GM06990 (cell line): ENCODE data around the gene CCDC7.
"Not testable (repeated sequence)": the region's sequence is repeated elsewhere in the genome, so short reads cannot be mapped to it uniquely, and the experiment has no call there.

Source experiments
- DNase-seq: peaks from one replicate; pipeline ENCODE4 v3.0.0-alpha.2; 2011; ENCODE audit not compliant: insufficient read length; ENCODE audit errors: extremely low read depth
- H3K27me3 ChIP-seq: replicated peaks from 2 replicates; pipeline ENCODE4 v1.6.0; 2011; ENCODE audit warnings: low read length; ENCODE audit not compliant: control insufficient read depth, insufficient read depth
- H3K36me3 ChIP-seq: 2 replicates; pipeline ENCODE4 v1.5.1; 2011; ENCODE audit warnings: low read length; ENCODE audit not compliant: control insufficient read depth, insufficient read depth
- H3K4me3 ChIP-seq: replicated peaks from 2 replicates; pipeline ENCODE4 v1.5.1; 2011; ENCODE audit warnings: low read depth, mild to moderate bottlenecking, control low read depth, low read length
- CTCF ChIP-seq: IDR thresholded peaks from 2 replicates; pipeline ENCODE4 v1.5.1; 2011; ENCODE audit warnings: low read length, control low read depth, mild to moderate bottlenecking, inconsistent platforms; ENCODE audit not compliant: insufficient read depth, poor library complexity, severe bottlenecking

CCDC7 gene

DNA sequence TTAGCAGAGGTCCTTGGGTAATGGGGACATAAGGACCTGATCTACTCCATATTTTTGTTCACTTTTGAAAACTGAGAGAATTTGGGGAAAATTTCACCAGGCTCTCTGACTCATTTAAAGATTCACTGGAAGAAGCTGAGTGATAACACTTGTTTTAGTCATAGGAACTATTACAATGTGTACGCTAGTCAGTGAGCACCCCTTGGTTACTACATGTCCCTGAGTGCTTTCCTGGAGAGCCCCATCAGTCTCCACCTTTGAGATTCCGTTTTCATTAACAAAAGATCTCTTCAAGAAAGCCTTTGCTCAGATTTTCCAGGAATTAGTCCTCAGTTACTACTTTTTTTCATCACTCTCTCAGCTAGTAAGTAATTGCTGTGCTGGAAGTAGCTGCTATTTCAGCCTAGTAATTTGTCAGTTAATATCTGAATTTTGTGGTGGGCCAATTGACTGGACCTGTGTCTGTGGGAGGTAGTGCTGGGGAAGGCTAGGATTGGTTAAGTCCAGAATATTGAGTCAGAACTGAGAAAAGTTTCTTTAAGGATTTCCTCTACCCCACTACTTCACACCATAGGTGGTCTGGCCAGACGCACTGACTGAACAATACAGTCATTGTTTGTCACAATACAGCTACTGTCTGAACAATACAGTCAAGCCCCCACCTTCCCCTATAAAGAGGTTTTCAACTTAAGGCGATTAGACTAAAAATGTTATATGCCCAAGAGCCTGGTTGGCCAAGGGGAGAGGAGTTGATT, 235.0 kb downstream of the CCDC7 start:
- no peak for TF ChIP-seq CTCF
- no peak for DNase-seq
- Histone ChIP-seq H3K36me3 (no peaks in the 10 kb centered on the region), H3K27me3 (no peaks in the 10 kb centered on the region), H3K4me3 (no peak overlapping the region)

- DNase-seq, result no peak
- Histone ChIP-seq H3K36me3 (no peaks in the 10 kb centered on the region), H3K4me3 (no peak overlapping the region), H3K27me3 (no peaks in the 10 kb centered on the region)
- TF ChIP-seq CTCF, result no peak
Observed at GRCh38 chr10:32684291-32684690, 238.4 kb downstream of the CCDC7 start.

DNA sequence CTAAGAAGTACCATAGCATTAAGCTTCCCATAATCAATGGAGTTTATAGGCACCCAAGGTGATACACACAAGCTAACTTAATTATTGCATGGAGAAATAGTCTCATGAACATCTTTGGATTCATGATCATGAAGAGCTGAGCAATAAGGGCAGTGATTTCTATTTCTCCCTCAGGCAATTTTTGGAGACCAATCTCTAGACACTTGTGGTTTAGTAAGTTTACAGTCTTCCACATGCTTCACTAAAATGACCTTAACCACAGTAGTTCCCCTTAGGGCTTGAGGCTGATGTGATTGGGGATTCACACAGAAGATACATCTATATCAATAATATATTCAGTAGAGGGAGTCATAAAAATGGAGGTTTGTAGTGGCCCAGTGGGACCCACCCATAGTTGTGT, 241.2 kb downstream of the CCDC7 start:
- no peak for TF ChIP-seq CTCF
- Histone ChIP-seq H3K4me3 (no peak overlapping the region), H3K27me3 (no peaks in the 10 kb centered on the region), H3K36me3 (no peaks in the 10 kb centered on the region)
- no peak for DNase-seq

DNA sequence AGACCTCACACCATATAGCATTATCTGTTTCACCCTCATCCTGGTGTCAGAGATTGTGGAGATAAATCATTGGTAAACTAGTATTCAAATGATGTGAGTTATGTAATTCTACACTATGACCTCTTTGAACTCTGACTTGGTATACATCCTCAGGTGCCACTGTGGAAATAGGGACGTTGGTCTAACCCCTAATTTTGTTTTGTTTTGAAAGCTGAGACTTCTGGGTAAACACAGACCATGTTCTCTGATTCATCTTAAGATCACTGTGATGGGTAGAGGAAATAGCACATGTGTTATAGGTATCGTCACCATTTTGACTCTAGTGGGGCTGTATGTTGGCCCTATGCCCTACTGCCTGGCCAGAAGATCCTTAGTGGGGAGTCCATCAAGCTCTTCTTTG, 241.6 kb downstream of the CCDC7 start:
- H3K27me3 ChIP-seq, result no peaks in the 10 kb centered on the region
- TF ChIP-seq CTCF, result no peak
- no peak overlapping the region for H3K4me3 ChIP-seq
- DNase-seq, result no peak
- no peaks in the 10 kb centered on the region for H3K36me3 ChIP-seq

DNA sequence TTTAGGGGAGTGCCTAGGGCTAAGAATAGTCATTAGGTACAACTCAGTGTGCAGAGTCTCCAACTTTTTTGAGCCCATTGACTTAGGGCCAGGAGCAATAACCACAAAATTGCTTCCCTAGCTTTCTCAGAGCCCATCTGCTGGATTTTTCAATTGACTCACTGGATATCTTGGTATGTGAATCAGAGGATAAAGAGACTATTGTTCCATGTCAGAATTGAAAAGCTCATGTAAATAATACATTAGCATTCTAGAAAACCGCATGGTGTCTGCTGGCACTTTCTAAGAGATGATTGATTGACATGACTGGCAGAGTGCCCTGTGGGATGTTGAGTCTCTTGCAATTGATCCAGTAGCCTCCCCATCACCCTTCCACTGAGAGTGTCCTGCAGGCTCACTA, 246.2 kb downstream of the CCDC7 start:
- no peak overlapping the region for H3K4me3 ChIP-seq
- H3K36me3 ChIP-seq, result no peaks in the 10 kb centered on the region
- no peaks in the 10 kb centered on the region for H3K27me3 ChIP-seq
- no peak for DNase-seq
- TF ChIP-seq CTCF, result no peak

- no peak for TF ChIP-seq CTCF
- Histone ChIP-seq H3K4me3 (no peak overlapping the region), H3K36me3 (no peaks in the 10 kb centered on the region), H3K27me3 (no peaks in the 10 kb centered on the region)
- no peak for DNase-seq
Observed at GRCh38 chr10:32693441-32693979, 247.6 kb downstream of the CCDC7 start.

GRCh38 chr10:32699683-32700082, 253.7 kb downstream of the CCDC7 start:
- H3K4me3 ChIP-seq, H3K27me3 ChIP-seq, H3K36me3 ChIP-seq, DNase-seq: not testable (repeated sequence)
